Measurements from ENCODE around the gene INPP4A.

Gene INPP4A

GRCh38 chr2:98498703-98499440 is 54.2 kb downstream of the INPP4A start:
- Histone ChIP-seq H3K36me3 (ENCODE audit: low read depth) (no peaks in the 10 kb centered on the region), H3K4me3 (ENCODE audit: severe bottlenecking) (no peak overlapping the region), H3K27me3 (ENCODE audit: insufficient read depth, poor library complexity, severe bottlenecking) (no peaks in the 10 kb centered on the region), H3K9me3 (ENCODE audit: severe bottlenecking) (no peaks in the 10 kb centered on the region), H3K4me1 (ENCODE audit: insufficient read depth, poor library complexity, severe bottlenecking) (no peaks in the 10 kb centered on the region), H3K27ac (ENCODE audit: poor library complexity, severe bottlenecking) (no peak overlapping the region)
- ATAC-seq (ENCODE audit: low read depth) (no peak), DNase-seq (ENCODE audit: low spot score) (no peak)
- TF ChIP-seq CTCF (IDR thresholded peaks at IDR 0.05; ENCODE audit: poor library complexity, severe bottlenecking), result no peak

- H3K9me3 ChIP-seq (ENCODE audit: severe bottlenecking), result no peaks in the 10 kb centered on the region
- no peak for ATAC-seq (ENCODE audit: low read depth)
- no peaks in the 10 kb centered on the region for H3K36me3 ChIP-seq (ENCODE audit: low read depth)
- TF ChIP-seq CTCF (IDR thresholded peaks at IDR 0.05; ENCODE audit: poor library complexity, severe bottlenecking), result no peak
- no peak for DNase-seq (ENCODE audit: low spot score)
- H3K27ac ChIP-seq (ENCODE audit: poor library complexity, severe bottlenecking), result no peak overlapping the region
- H3K27me3 ChIP-seq (ENCODE audit: insufficient read depth, poor library complexity, severe bottlenecking), result no peaks in the 10 kb centered on the region
- no peaks in the 10 kb centered on the region for H3K4me1 ChIP-seq (ENCODE audit: insufficient read depth, poor library complexity, severe bottlenecking)
- H3K4me3 ChIP-seq (ENCODE audit: severe bottlenecking), result no peak overlapping the region
Measured at GRCh38 chr2:98500561-98500960, 55.9 kb downstream of the INPP4A start.

- no peak for TF ChIP-seq CTCF (IDR thresholded peaks at IDR 0.05; ENCODE audit: poor library complexity, severe bottlenecking)
- H3K4me1 ChIP-seq (ENCODE audit: insufficient read depth, poor library complexity, severe bottlenecking), result peaks cover 4% of the 10 kb centered on the region
- no peak overlapping the region for H3K27ac ChIP-seq (ENCODE audit: poor library complexity, severe bottlenecking)
- no peaks in the 10 kb centered on the region for H3K27me3 ChIP-seq (ENCODE audit: insufficient read depth, poor library complexity, severe bottlenecking)
- H3K4me3 ChIP-seq (ENCODE audit: severe bottlenecking), result no peak overlapping the region
- no peaks in the 10 kb centered on the region for H3K36me3 ChIP-seq (ENCODE audit: low read depth)
- H3K9me3 ChIP-seq (ENCODE audit: severe bottlenecking), result no peaks in the 10 kb centered on the region
- ATAC-seq (ENCODE audit: low read depth), result no peak
- no peak for DNase-seq (ENCODE audit: low spot score)
Measured at GRCh38 chr2:98501223-98501622, 56.6 kb downstream of the INPP4A start.

- Histone ChIP-seq H3K27ac (ENCODE audit: poor library complexity, severe bottlenecking) (no peak overlapping the region), H3K27me3 (ENCODE audit: insufficient read depth, poor library complexity, severe bottlenecking) (no peaks in the 10 kb centered on the region), H3K4me3 (ENCODE audit: severe bottlenecking) (no peak overlapping the region), H3K9me3 (ENCODE audit: severe bottlenecking) (no peaks in the 10 kb centered on the region), H3K4me1 (ENCODE audit: insufficient read depth, poor library complexity, severe bottlenecking) (peaks cover 4% of the 10 kb centered on the region), H3K36me3 (ENCODE audit: low read depth) (no peaks in the 10 kb centered on the region)
- no peak for DNase-seq (ENCODE audit: low spot score)
- no peak for ATAC-seq (ENCODE audit: low read depth)
- TF ChIP-seq CTCF (IDR thresholded peaks at IDR 0.05; ENCODE audit: poor library complexity, severe bottlenecking), result no peak
Measured at GRCh38 chr2:98501876-98502275, 57.2 kb downstream of the INPP4A start.

Data from RWPE2 (cell line).